Prostate gland (tissue), 2 donors: ENCODE data around the gene MSX1. TPM values are rescaled to one million over a fixed set of nuclear protein-coding genes. Genes with fewer than 3 reads are reported as not detected.

ENCODE experiments used
- DNase-seq: peaks from one replicate; pipeline ENCODE4 v3.0.0-alpha.2; 2019; ENCODE audit warnings: low spot score
- H3K27ac ChIP-seq, 2 donors: fragments of 200-600 bp; sonication (generic); 2 replicates each; pipeline ENCODE4 v1.5.1; 2017 to 2019
- H3K27me3 ChIP-seq: fragments of 200-600 bp; sonication (generic); replicated peaks from 2 replicates; pipeline ENCODE4 v1.5.1; 2019; ENCODE audit not compliant: insufficient read depth
- H3K36me3 ChIP-seq, 2 donors: fragments of 200-600 bp; sonication (generic); 1 replicate in 1 of 2; 2 replicates in 1 of 2; pipeline versions ENCODE4 v1.5.1 to v1.8.1; 2017 to 2019
- H3K4me1 ChIP-seq: fragments of 200-600 bp; sonication (generic); replicated peaks from 2 replicates; pipeline ENCODE4 v1.5.1; 2019
- H3K4me3 ChIP-seq, 2 donors: fragments of 200-600 bp; sonication (generic); 2 replicates each; pipeline ENCODE4 v1.5.1; 2017 to 2019
- H3K9me3 ChIP-seq: fragments of 200-600 bp; sonication (generic); 2 replicates; pipeline ENCODE4 v1.5.1; 2017
- CTCF ChIP-seq, 4 experiments: fragments of 200-600 bp in 2 of 4; fragments of 450-650 bp in 2 of 4; sonication (generic) in 2 of 4; IDR thresholded peaks; 1 replicate in 3 of 4; 2 replicates in 1 of 4; pipeline ENCODE4 v1.5.1; 2016 to 2019; ENCODE audit warnings: antibody characterized with exemption in 4 of 4, mild to moderate bottlenecking in 2 of 4, moderate library complexity in 2 of 4
- POLR2A ChIP-seq: fragments of 450-650 bp; IDR thresholded peaks from one replicate; pipeline ENCODE4 v1.6.1; 2016; ENCODE audit warnings: antibody characterized with exemption, mild to moderate bottlenecking
- POLR2AphosphoS5 ChIP-seq: sonication (generic); formaldehyde crosslinking; IDR thresholded peaks from one replicate; pipeline ENCODE4 v1.6.1; 2017; ENCODE audit warnings: antibody characterized with exemption
- whole genome bisulfite sequencing: methylation state at CpG from one replicate; pipeline ENCODE4 v1.1.5; 2018; 5-methylcytosine and 5-hydroxymethylcytosine counted together
- intact Hi-C: fragments of 100-400 bp; cut with DNase I; formaldehyde crosslinking; loops from one replicate; pipeline ENCODE4 v1.14.2; 2022
- total RNA-seq, 2 donors: library from RNA; depleted of rRNA; stranded (reverse); fragments of >200 nt; gene quantifications; one replicate each; pipeline ENCODE4 v1.1.0, GENCODE V29; 2016

MSX1 gene
- total RNA-seq, 2 donors from 2014 or later, result 2.2 to 4.2 TPM

GRCh38 chr4:4838936-4839810, 20.3 kb upstream of the MSX1 start:
- intact Hi-C loops, result no loop called here
- 69% methylated on average over 16 of the region's 16 CpGs for WGBS
- Histone ChIP-seq H3K27ac (no peak overlapping the region), H3K4me3 (no peak overlapping the region), H3K4me1 (no peaks in the 10 kb centered on the region), H3K27me3 (no peaks in the 10 kb centered on the region), H3K36me3 (no peaks in the 10 kb centered on the region), H3K9me3 (no peaks in the 10 kb centered on the region)
- DNase-seq, result no peak
- TF ChIP-seq POLR2AphosphoS5 (no peak), CTCF (IDR thresholded peaks at IDR 0.05) (no peak), POLR2A (no peak)

GRCh38 chr4:4840351-4840750, 19.1 kb upstream of the MSX1 start:
- intact Hi-C loops, result no loop called here
- Histone ChIP-seq H3K27me3 (no peaks in the 10 kb centered on the region), H3K4me1 (no peaks in the 10 kb centered on the region), H3K9me3 (no peaks in the 10 kb centered on the region), H3K36me3 (no peaks in the 10 kb centered on the region), H3K4me3 (no peak overlapping the region), H3K27ac (no peak overlapping the region)
- WGBS, result 56% methylated on average over 9 of the region's 9 CpGs
- DNase-seq, result no peak
- TF ChIP-seq POLR2AphosphoS5 (no peak), POLR2A (no peak)

- Histone ChIP-seq H3K27ac (no peak overlapping the region), H3K4me3 (no peak overlapping the region), H3K36me3 (no peaks in the 10 kb centered on the region), H3K4me1 (no peaks in the 10 kb centered on the region), H3K27me3 (no peaks in the 10 kb centered on the region), H3K9me3 (no peaks in the 10 kb centered on the region)
- TF ChIP-seq POLR2A (no peak), CTCF (IDR thresholded peaks at IDR 0.05) (no peak)
- DNase-seq, result no peak
- 87% methylated on average over 9 of the region's 9 CpGs for WGBS
- intact Hi-C loops, result no loop called here
Observed at GRCh38 chr4:4841156-4841555, 18.3 kb upstream of the MSX1 start.

GRCh38 chr4:4842476-4843441, 16.7 kb upstream of the MSX1 start:
- no peaks in the 10 kb centered on the region for H3K9me3 ChIP-seq
- DNase-seq, result no peak
- H3K27me3 ChIP-seq, result no peaks in the 10 kb centered on the region
- 95% methylated on average over 15 of the region's 15 CpGs for WGBS
- no peak overlapping the region for H3K4me3 ChIP-seq
- no peaks in the 10 kb centered on the region for H3K36me3 ChIP-seq
- H3K27ac ChIP-seq, result no peak overlapping the region
- no peaks in the 10 kb centered on the region for H3K4me1 ChIP-seq
- intact Hi-C loops, result no loop called here
- TF ChIP-seq POLR2AphosphoS5 (no peak), CTCF (IDR thresholded peaks at IDR 0.05) (no peak), POLR2A (no peak)

- Histone ChIP-seq H3K27me3 (no peaks in the 10 kb centered on the region), H3K27ac (no peak overlapping the region), H3K4me1 (no peaks in the 10 kb centered on the region), H3K36me3 (no peaks in the 10 kb centered on the region), H3K9me3 (no peaks in the 10 kb centered on the region), H3K4me3 (no peak overlapping the region)
- intact Hi-C loops, result no loop called here
- no peak for TF ChIP-seq POLR2A
- no peak for TF ChIP-seq CTCF (IDR thresholded peaks at IDR 0.05)
- TF ChIP-seq POLR2AphosphoS5, result no peak
- WGBS, result 43% methylated on average over 16 of the region's 16 CpGs
- DNase-seq, result no peak
Observed at GRCh38 chr4:4843635-4844291, 15.7 kb upstream of the MSX1 start.
